Heart right ventricle (tissue), 16 donors: ENCODE data around the gene SLAIN2. TPM values are rescaled to one million over a fixed set of nuclear protein-coding genes. Genes with fewer than 3 reads are reported as not detected.
"Not testable (repeated sequence)": the region's sequence is repeated elsewhere in the genome, so short reads cannot be mapped to it uniquely, and the experiment has no call there.

ENCODE experiments used
- ATAC-seq, 8 donors: fragments of 200-7000 bp; cut with Tn5 transposase; one replicate each; pipeline ENCODE4 v1.9.1; 2020; ENCODE audit warnings: mild to moderate bottlenecking in 8 of 8, moderate library complexity in 8 of 8, moderate number of reproducible peaks in 1 of 8
- DNase-seq, 2 donors: peaks; one replicate each; pipeline ENCODE4 v3.0.0-alpha.2; 2020
- H3K27ac ChIP-seq, 10 donors: fragments of 200-600 bp; sonication (generic) in 2 of 10; one replicate each; pipeline versions ENCODE4 v1.5.0 to v1.8.0; 2020 to 2022; ENCODE audit warnings: mild to moderate bottlenecking in 3 of 10
- H3K27me3 ChIP-seq, 7 donors: fragments of 200-600 bp; one replicate each; pipeline ENCODE4 v1.8.0; 2021 to 2022; ENCODE audit warnings: mild to moderate bottlenecking in 2 of 7
- H3K36me3 ChIP-seq, 9 donors: fragments of 200-600 bp; sonication (generic) in 1 of 9; one replicate each; pipeline versions ENCODE4 v1.5.0 to v1.8.0; 2020 to 2022; ENCODE audit warnings: mild to moderate bottlenecking in 2 of 9
- H3K4me1 ChIP-seq, 9 donors: fragments of 200-600 bp; sonication (generic) in 1 of 9; one replicate each; pipeline versions ENCODE4 v1.5.0 to v1.8.0; 2020 to 2022; ENCODE audit warnings: mild to moderate bottlenecking in 4 of 9
- H3K4me3 ChIP-seq, 10 donors: fragments of 200-600 bp; sonication (generic) in 2 of 10; one replicate each; pipeline versions ENCODE4 v1.5.0 to v1.8.0; 2020 to 2022; ENCODE audit warnings: mild to moderate bottlenecking in 7 of 10, moderate library complexity in 2 of 10
- H3K9me3 ChIP-seq, 11 donors: fragments of 200-600 bp in 10 of 11; sonication (generic) in 2 of 11; one replicate each; pipeline versions ENCODE4 v1.5.0 to v1.8.0; 2013 to 2022; ENCODE audit warnings: mild to moderate bottlenecking in 2 of 11, control low read depth in 1 of 11, moderate library complexity in 1 of 11
- WGBS, 2 donors: extraction: QIAGEN DNeasy Blood & Tissue Kit; methylation state at CpG; one replicate each; pipeline ENCODE4 v1.1.7; 2013; ENCODE audit warnings: inconsistent platforms in 1 of 2; 5-methylcytosine and 5-hydroxymethylcytosine counted together
- intact Hi-C, 10 donors: fragments of 100-400 bp; cut with DNase I; formaldehyde crosslinking; loops; one replicate each; pipeline versions ENCODE4 v1.11.1 to v1.14.2; 2022
- long read RNA-seq, 3 donors: library from polyadenylated mRNA; unstranded; transcript quantifications; one replicate each; pipeline ENCODE4 v2.0.0, GENCODE V29; 2020 to 2021
- polyA plus RNA-seq, 2 donors: library from polyadenylated mRNA; stranded (reverse); fragments of 200-250 nt; gene quantifications; one replicate each; pipeline ENCODE4 v1.2.3, GENCODE V29; 2013
- total RNA-seq, 10 donors: library from RNA; stranded (reverse); fragmentation: NEBNext Ultra II Directional in 3 of 10; extraction: Animal tissue kit (Norgen Biotek cat#: 25700) in 3 of 10; gene quantifications; one replicate each; pipeline versions ENCODE4 v1.2.1 to v1.2.4, GENCODE V29; 2021 to 2023
- TF ChIP-seq, protein P1 (sequence below), 9 donors: fragments of 200-600 bp; sonication (generic) in 2 of 9; IDR thresholded peaks; one replicate each; pipeline versions ENCODE4 v1.5.0 to v1.8.0; 2021 to 2022; ENCODE audit warnings: antibody characterized with exemption in 9 of 9, mild to moderate bottlenecking in 5 of 9, moderate library complexity in 1 of 9
- donor health status: Arrhythmogenic right ventricular cardiomyopathy.
- donor health status: ischemic (EF 13 %, LVEDD 7.1; RV severe dilation, severe dysfunction).
- donor health status: healthy with polysubstance abuse.
- donor health status: DM: no; HTN: yes; CAD: no.
- donor health status: DM: no; HTN: no; CAD: no.
- donor health status: ischemic (EF 25% LVEDD 6.9; RV normal size, moderate dysfunction).
- donor health status: ischemic (EF 25% LVEDD 5.7; RV mildly dilated, moderate dysfunction).
- donor health status: healthy.
- donor health status: DM: yes; HTN: yes; CAD: no.
- donor health status: Ischemic cardiomyopathy.
- donor health status: ischemic (EF 35%, LVEDD 5.7; RV mildly dilated, moderate dysfunction).
- donor health status: nonischemic (EF 11% LVEDD 7.7; RV severe dilation, severe dysfunction).
- donor health status: DM: yes; HTN: yes; CAD: no.
- donor health status: PGD.
- donor health status: ischemic (EF 29% LVEDD 5.4; RV normal size, mild dysfunction).
- donor health status: nonischemic (EF 23%, LVEDD 6.1; RV moderate dilation, normal function).

The SLAIN2 gene
- total RNA-seq = 100 to 1,000 TPM; 100 to 185 (median 135) TPM
- polyA plus RNA-seq = 10 to 100 TPM; 16.4 to 45.8 TPM
- long read RNA-seq, donor 1, full-length matches to known transcripts = 3 of 87 reads
- long read RNA-seq, donor 1, partial matches to known transcripts = 20 of 87 reads
- long read RNA-seq, donor 1, other reads (novel, unspliced or antisense) = 64 of 87 reads
- long read RNA-seq, donor 2, full-length matches to known transcripts = 8 of 104 reads
- long read RNA-seq, donor 2, partial matches to known transcripts = 24 of 104 reads
- long read RNA-seq, donor 2, other reads (novel, unspliced or antisense) = 72 of 104 reads
- long read RNA-seq, donor 3, full-length matches to known transcripts = 10 of 145 reads
- long read RNA-seq, donor 3, partial matches to known transcripts = 51 of 145 reads
- long read RNA-seq, donor 3, other reads (novel, unspliced or antisense) = 84 of 145 reads

DNA sequence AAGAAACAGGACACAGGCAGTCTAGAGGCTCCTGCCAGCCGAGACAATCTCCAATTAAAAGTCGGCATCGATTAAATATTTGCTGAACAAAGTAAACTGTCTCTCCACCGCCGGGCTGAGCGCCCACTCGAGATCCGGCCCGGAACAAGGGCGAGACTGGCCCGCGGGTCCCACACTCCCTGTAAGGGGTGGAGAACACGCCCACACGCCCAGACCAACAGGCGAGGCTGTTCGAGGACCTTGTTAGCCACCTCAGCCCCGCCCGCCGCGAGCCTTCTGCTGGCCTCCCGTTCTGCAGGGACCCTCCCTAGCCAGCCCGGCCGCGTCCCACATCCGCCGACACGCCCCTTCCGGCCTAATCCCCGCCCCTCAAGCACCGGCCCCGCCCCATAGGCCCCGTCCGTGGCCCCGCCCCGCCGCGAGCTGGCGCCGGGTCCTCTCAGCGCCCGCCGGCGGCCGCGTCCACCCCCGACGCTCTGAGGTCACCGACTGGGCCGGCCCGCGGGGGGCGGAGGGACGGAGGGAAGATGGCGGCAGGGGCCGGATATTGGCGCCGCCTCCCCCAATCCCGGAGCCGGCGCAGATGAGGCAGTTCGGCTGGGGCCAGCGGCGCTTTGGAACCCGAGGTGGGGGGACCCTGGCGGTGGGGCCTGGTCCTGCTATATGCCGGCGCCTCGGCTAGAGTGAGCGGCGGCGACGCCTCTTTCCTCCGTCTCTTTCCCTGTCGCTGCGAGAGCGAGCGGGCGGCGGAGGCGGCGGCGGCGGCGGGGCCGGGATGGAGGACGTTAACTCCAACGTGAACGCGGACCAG is at the start of gene SLAIN2:
TSS of gene SLAIN2 (plus strand) at position 565 of the 811 bp plus-strand sequence. CDS start at position 776, 211 bp downstream.
- H3K4me3 ChIP-seq = peak within 1 kb of the TSS; percentile 83 to 96 (median 93)
- peaks cover 0 to 58% (median 37%) of the 10 kb centered on the region in 9 donors for H3K4me1 ChIP-seq
- peak; percentile 99 to 100 for DNase-seq
- peak within 1 kb of the TSS; percentile 95 to 99 (median 99) for H3K27ac ChIP-seq
- H3K27me3 ChIP-seq = no peaks in the 10 kb centered on the region
- 0 to 1% methylated on average over 87 to 88 of the region's 89 CpGs for WGBS, 2 donors
- TF ChIP-seq, protein P1, sequence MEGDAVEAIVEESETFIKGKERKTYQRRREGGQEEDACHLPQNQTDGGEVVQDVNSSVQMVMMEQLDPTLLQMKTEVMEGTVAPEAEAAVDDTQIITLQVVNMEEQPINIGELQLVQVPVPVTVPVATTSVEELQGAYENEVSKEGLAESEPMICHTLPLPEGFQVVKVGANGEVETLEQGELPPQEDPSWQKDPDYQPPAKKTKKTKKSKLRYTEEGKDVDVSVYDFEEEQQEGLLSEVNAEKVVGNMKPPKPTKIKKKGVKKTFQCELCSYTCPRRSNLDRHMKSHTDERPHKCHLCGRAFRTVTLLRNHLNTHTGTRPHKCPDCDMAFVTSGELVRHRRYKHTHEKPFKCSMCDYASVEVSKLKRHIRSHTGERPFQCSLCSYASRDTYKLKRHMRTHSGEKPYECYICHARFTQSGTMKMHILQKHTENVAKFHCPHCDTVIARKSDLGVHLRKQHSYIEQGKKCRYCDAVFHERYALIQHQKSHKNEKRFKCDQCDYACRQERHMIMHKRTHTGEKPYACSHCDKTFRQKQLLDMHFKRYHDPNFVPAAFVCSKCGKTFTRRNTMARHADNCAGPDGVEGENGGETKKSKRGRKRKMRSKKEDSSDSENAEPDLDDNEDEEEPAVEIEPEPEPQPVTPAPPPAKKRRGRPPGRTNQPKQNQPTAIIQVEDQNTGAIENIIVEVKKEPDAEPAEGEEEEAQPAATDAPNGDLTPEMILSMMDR (IDR thresholded peaks at IDR 0.05) = peak in 8 of 9 donors; percentile 19 to 54 (median 38)
- intact Hi-C loops = loop anchor here in 1 of 10 donors (5.0 kb wide), 1 partner anchor 491 kb away; the partner anchor contains the start of gene OCIAD1
- no peaks in the 10 kb centered on the region for H3K36me3 ChIP-seq
- H3K9me3 ChIP-seq = no peaks in the 10 kb centered on the region
- ATAC-seq = peak; percentile 94 to 98 (median 96)

DNA sequence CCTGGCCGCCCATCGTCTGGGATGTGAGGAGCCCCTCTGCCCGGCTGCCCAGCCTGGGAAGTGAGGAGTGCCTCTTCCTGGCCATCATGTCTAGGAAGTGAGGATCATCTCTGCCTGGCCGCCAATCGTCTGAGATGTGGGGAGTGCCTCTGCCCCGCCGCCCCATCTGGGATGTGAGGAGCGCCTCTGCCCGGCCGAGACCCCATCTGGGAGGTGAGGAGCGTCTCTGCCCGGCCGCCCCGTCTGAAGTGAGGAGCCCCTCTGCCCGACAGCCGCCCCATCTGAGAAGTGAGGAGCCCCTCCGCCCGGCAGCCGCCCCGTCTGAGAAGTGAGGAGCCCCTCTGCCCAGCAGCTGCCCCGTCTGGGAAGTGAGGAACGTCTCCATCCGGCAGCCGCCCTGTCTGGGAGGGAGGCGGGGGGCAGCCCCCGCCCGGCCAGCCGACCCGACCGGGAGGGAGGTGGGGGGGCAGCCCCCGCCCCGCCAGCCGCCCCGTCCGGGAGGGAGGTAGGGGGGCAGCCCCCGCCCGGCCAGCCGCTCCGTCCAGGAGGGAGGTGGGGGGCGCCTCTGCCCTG is 49.0 kb upstream of the SLAIN2 start:
- H3K27ac ChIP-seq, ATAC-seq, intact Hi-C loops: not testable (repeated sequence)

DNA sequence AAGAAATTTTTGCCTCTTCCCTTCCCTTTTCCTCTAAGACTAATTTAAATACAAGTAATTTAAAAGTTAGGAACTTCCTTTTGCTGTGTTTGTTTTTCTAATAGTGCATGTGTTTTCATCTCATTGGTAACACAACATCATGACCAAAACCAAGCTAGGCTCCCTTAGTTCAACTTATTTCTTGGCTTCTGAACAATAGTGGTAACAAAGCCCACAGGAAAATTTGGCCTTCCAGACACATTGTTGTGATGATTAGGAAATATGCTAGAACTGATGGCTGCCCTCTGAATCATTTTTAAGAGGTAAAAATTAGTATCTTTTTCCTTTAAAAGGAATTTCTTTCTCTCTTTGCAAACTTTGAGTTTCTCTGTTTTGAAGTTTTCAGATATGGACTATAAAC is 46.2 kb upstream of the SLAIN2 start:
- TF ChIP-seq, protein P1 (IDR thresholded peaks at IDR 0.05) = no peak
- H3K27ac ChIP-seq = no peak overlapping the region
- H3K4me1 ChIP-seq = no peaks in the 10 kb centered on the region
- H3K4me3 ChIP-seq = no peak overlapping the region
- H3K27me3 ChIP-seq = no peaks in the 10 kb centered on the region
- no peaks in the 10 kb centered on the region for H3K36me3 ChIP-seq
- ATAC-seq (no peak), DNase-seq (no peak)
- intact Hi-C loops = no loop called here
- H3K9me3 ChIP-seq = no peaks in the 10 kb centered on the region

More for the DNA sequence above, 49.0 kb upstream of the SLAIN2 start:
- not testable (repeated sequence) for H3K4me3 ChIP-seq, DNase-seq, H3K4me1 ChIP-seq, H3K36me3 ChIP-seq, H3K27me3 ChIP-seq, H3K9me3 ChIP-seq
- 93 to 96% methylated on average over 29 to 40 of the region's 40 CpGs for WGBS, 2 donors

DNA sequence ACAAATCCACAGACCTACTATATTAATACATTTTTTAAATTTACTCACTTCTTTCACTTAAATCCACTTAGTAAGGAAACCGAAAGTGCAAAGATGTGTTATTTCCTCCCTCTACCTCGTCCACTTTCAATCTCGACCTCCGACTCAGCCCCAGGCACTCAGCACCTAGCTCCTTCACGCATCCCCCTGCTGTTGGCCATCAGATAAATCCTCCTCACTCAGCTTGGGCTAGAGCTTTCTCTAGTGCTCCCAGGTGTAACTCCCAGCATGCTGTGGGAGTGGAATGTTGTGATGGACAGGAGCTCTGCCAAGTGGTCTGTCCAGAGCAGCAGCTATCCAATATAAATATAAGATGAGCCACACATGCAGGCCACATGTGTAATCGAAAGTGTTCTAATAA is 45.0 kb upstream of the SLAIN2 start:
- 65 to 66% methylated on average over 6 of the region's 6 CpGs for WGBS, 2 donors

More for the DNA sequence above, 45.0 kb upstream of the SLAIN2 start:
- ATAC-seq (no peak), DNase-seq (no peak)
- H3K36me3 ChIP-seq = no peaks in the 10 kb centered on the region
- H3K27ac ChIP-seq = no peak overlapping the region
- H3K4me1 ChIP-seq = no peaks in the 10 kb centered on the region
- no peaks in the 10 kb centered on the region for H3K9me3 ChIP-seq
- no peak overlapping the region for H3K4me3 ChIP-seq
- H3K27me3 ChIP-seq = no peaks in the 10 kb centered on the region
- TF ChIP-seq, protein P1 (IDR thresholded peaks at IDR 0.05) = no peak
- intact Hi-C loops = no loop called here
